NT2/D1 (cell line): Measurements from ENCODE around the gene ALDH9A1.

Experiments used
- SUZ12 ChIP-seq: IDR thresholded peaks from 2 replicates; pipeline ENCODE4 v1.6.1; 2011; ENCODE audit not compliant: insufficient read length, insufficient read depth; ENCODE audit errors: extremely low read depth
- YY1 ChIP-seq: IDR thresholded peaks from 2 replicates; pipeline ENCODE4 v1.6.1; 2011; ENCODE audit not compliant: insufficient read length, insufficient read depth
- ZNF274 ChIP-seq: IDR thresholded peaks from 2 replicates; pipeline ENCODE4 v1.6.1; 2011; ENCODE audit warnings: mild to moderate bottlenecking, low read depth, low read length

DNA sequence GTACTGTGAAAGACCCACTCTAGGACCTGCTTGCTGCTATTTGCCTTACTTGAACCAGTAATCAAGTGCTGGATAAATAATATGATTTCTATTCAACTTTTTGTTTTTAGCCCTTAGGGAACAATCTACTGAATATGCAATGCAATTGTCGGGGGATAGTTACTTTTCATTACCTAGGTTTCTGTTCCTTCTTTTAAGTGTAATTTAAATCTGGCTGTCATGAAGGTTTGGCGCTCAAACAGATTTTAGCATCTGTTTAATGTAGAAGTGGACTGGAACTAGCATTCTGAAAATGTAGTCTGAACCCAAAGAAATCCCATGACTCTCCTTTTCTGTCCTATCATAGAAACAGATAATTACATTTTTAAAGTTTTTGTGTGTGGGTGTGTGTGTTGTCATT is 62.5 kb downstream of the ALDH9A1 start:
- TF ChIP-seq ZNF274 (no peak), SUZ12 (no peak), YY1 (no peak)
